Endodermal cell (in vitro differentiated cells): ENCODE results near the gene ALPL. TPM values are rescaled to one million over a fixed set of nuclear protein-coding genes. Genes with fewer than 3 reads are reported as not detected.
A peak's percentile ranks its signal among the peaks of the same experiment; 100 is the strongest.

Experiments used
- DNase-seq: peaks from one replicate; pipeline ENCODE4 v3.0.0-alpha.2; 2017
- H3K27ac ChIP-seq: 2 replicates; pipeline ENCODE4 v1.5.1; 2013; ENCODE audit warnings: mild to moderate bottlenecking, low read depth, low read length, moderate library complexity
- H3K27me3 ChIP-seq: 2 replicates; pipeline ENCODE4 v1.6.1; 2013; ENCODE audit warnings: mild to moderate bottlenecking, low read length, moderate library complexity; ENCODE audit not compliant: insufficient read depth, control insufficient read depth, poor library complexity, severe bottlenecking
- H3K36me3 ChIP-seq: 2 replicates; pipeline ENCODE4 v1.7.0; 2013; ENCODE audit warnings: mild to moderate bottlenecking, low read length, moderate library complexity; ENCODE audit not compliant: control insufficient read depth, insufficient read depth
- H3K4me1 ChIP-seq: one replicate; pipeline ENCODE4 v1.7.0; 2013; ENCODE audit warnings: low read length; ENCODE audit not compliant: control insufficient read depth, insufficient read depth
- H3K4me3 ChIP-seq: 2 replicates; pipeline ENCODE4 v1.5.1; 2013; ENCODE audit warnings: mild to moderate bottlenecking, low read length, moderate library complexity
- H3K9ac ChIP-seq: 2 replicates; pipeline ENCODE4 v1.6.1; 2013; ENCODE audit warnings: mild to moderate bottlenecking, low read length, moderate library complexity; ENCODE audit not compliant: poor library complexity, severe bottlenecking; ENCODE audit errors: extremely low read depth
- H3K9me3 ChIP-seq: 2 replicates; pipeline ENCODE4 v1.6.1; 2013; ENCODE audit warnings: mild to moderate bottlenecking, low read length, moderate library complexity; ENCODE audit not compliant: control insufficient read depth
- H3K27ac Mint-ChIP-seq: 2 replicates; pipeline ENCODE4 v1.8.0; 2020; ENCODE audit warnings: mixed read lengths
- H3K27me3 Mint-ChIP-seq: 2 replicates; pipeline ENCODE4 v1.8.0; 2021; ENCODE audit warnings: mild to moderate bottlenecking, mixed read lengths; ENCODE audit not compliant: insufficient read depth
- H3K36me3 Mint-ChIP-seq: 2 replicates; pipeline ENCODE4 v1.8.0; 2020; ENCODE audit warnings: low read depth, mixed read lengths
- H3K4me1 Mint-ChIP-seq: 2 replicates; pipeline ENCODE4 v1.8.0; 2020; ENCODE audit warnings: mixed read lengths
- H3K4me3 Mint-ChIP-seq: 2 replicates; pipeline ENCODE4 v1.8.0; 2020; ENCODE audit warnings: mild to moderate bottlenecking, moderate library complexity, mixed read lengths
- H3K9me3 Mint-ChIP-seq: 2 replicates; pipeline ENCODE4 v1.8.0; 2020; ENCODE audit warnings: mild to moderate bottlenecking, mixed read lengths
- CTCF ChIP-seq: fragments of 200-600 bp; sonication (generic); conservative IDR thresholded peaks from 2 replicates; pipeline ENCODE4 v1.5.0; 2021; ENCODE audit warnings: antibody characterized with exemption, mild to moderate bottlenecking
- WGBS, 2 experiments: methylation state at CpG; one replicate each; pipeline versions ENCODE4 v1.1.5 to v1.1.7; 2013; ENCODE audit warnings: missing lambda C conversion rate in 2 of 2, mixed read lengths in 1 of 2; ENCODE audit not compliant: insufficient coverage in 1 of 2, insufficient read length in 1 of 2; 5-methylcytosine and 5-hydroxymethylcytosine counted together
- total RNA-seq, 2 donors: library from RNA; stranded (reverse); fragmentation: NEBNext Ultra II Directional in 1 of 2; extraction: Animal tissue kit (Norgen Biotek cat#: 25700) in 1 of 2; gene quantifications; 2 replicates in 1 of 2; 3 replicates in 1 of 2; pipeline ENCODE4 v1.2.1, GENCODE V29; 2021

The ALPL gene
- total RNA-seq, 2 donors from 2014 or later: 94.8 to 117 TPM

GRCh38 chr1:21607549-21608529, 98.6 kb downstream of the ALPL start:
- Histone ChIP-seq H3K4me3 (no peak overlapping the region), H3K36me3 (no peaks in the 10 kb centered on the region), H3K9me3 (no peaks in the 10 kb centered on the region), H3K9ac (no peak overlapping the region), H3K4me1 (peaks cover 4% of the 10 kb centered on the region), H3K27me3 (no peaks in the 10 kb centered on the region), H3K27ac (no peak overlapping the region)
- Mint-ChIP-seq H3K4me1 (peaks cover 28% of the 10 kb centered on the region), H3K27ac (peak overlapping the region; percentile 64), H3K36me3 (no peaks in the 10 kb centered on the region), H3K9me3 (no peaks in the 10 kb centered on the region), H3K4me3 (peak overlapping the region; percentile 40), H3K27me3 (no peaks in the 10 kb centered on the region)
- WGBS, 2 experiments: 46 to 61% methylated on average over 21 to 37 of the region's 37 CpGs
- peak; percentile 100 for DNase-seq
- TF ChIP-seq CTCF: no peak

- 85 to 90% methylated on average over 4 of the region's 4 CpGs for WGBS, 2 experiments
- Histone ChIP-seq H3K36me3 (no peaks in the 10 kb centered on the region), H3K4me1 (peaks cover 4% of the 10 kb centered on the region), H3K9ac (no peak overlapping the region), H3K9me3 (no peaks in the 10 kb centered on the region), H3K27ac (no peak overlapping the region), H3K4me3 (no peak overlapping the region), H3K27me3 (no peaks in the 10 kb centered on the region)
- no peak for TF ChIP-seq CTCF
- H3K9me3 Mint-ChIP-seq: no peaks in the 10 kb centered on the region
- no peak overlapping the region for H3K27ac Mint-ChIP-seq
- no peaks in the 10 kb centered on the region for H3K36me3 Mint-ChIP-seq
- peaks cover 28% of the 10 kb centered on the region for H3K4me1 Mint-ChIP-seq
- H3K4me3 Mint-ChIP-seq: no peak overlapping the region
- H3K27me3 Mint-ChIP-seq: no peaks in the 10 kb centered on the region
- no peak for DNase-seq
Observed at GRCh38 chr1:21608798-21609197, 99.6 kb downstream of the ALPL start.

GRCh38 chr1:21610027-21610426, 100.8 kb downstream of the ALPL start:
- DNase-seq: no peak
- H3K9ac ChIP-seq: no peak overlapping the region
- no peak overlapping the region for H3K27ac Mint-ChIP-seq
- no peaks in the 10 kb centered on the region for H3K9me3 Mint-ChIP-seq
- no peaks in the 10 kb centered on the region for H3K36me3 Mint-ChIP-seq
- no peak overlapping the region for H3K4me3 Mint-ChIP-seq
- no peaks in the 10 kb centered on the region for H3K27me3 Mint-ChIP-seq
- no peak overlapping the region for H3K4me3 ChIP-seq
- H3K36me3 ChIP-seq: no peaks in the 10 kb centered on the region
- H3K4me1 ChIP-seq: peaks cover 4% of the 10 kb centered on the region
- 91 to 94% methylated on average over 10 to 16 of the region's 16 CpGs for WGBS, 2 experiments
- H3K4me1 Mint-ChIP-seq: peaks cover 28% of the 10 kb centered on the region
- TF ChIP-seq CTCF: no peak
- no peaks in the 10 kb centered on the region for H3K27me3 ChIP-seq
- H3K27ac ChIP-seq: no peak overlapping the region
- H3K9me3 ChIP-seq: no peaks in the 10 kb centered on the region
